Measurements from ENCODE around the gene SLC25A6.

The SLC25A6 gene

DNA sequence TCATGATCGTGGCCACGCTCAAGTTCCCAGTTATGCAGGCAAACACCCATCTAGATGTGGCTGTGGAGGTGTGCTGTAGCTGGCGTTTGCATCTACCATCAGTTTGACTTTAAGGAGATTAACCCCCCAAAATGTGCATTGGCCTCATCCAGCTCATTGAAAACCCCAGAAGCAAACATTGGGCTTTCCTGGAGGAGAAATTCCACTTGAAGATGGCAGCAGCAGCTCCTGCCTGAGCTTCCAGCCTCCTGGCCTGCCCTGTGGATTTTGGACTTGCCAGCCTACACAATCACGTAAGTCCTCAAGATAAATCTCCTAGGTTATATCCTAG is 30.2 kb upstream of the SLC25A6 start:
- Histone ChIP-seq H3K4me3 (ENCODE audit: low read depth, low read length) (no peak overlapping the region), H3K27ac (no peak overlapping the region), H3K36me3 (replicated peaks) (peaks cover 27% of the 10 kb centered on the region), H3K27me3 (replicated peaks) (no peaks in the 10 kb centered on the region)
- TF ChIP-seq, protein P1, sequence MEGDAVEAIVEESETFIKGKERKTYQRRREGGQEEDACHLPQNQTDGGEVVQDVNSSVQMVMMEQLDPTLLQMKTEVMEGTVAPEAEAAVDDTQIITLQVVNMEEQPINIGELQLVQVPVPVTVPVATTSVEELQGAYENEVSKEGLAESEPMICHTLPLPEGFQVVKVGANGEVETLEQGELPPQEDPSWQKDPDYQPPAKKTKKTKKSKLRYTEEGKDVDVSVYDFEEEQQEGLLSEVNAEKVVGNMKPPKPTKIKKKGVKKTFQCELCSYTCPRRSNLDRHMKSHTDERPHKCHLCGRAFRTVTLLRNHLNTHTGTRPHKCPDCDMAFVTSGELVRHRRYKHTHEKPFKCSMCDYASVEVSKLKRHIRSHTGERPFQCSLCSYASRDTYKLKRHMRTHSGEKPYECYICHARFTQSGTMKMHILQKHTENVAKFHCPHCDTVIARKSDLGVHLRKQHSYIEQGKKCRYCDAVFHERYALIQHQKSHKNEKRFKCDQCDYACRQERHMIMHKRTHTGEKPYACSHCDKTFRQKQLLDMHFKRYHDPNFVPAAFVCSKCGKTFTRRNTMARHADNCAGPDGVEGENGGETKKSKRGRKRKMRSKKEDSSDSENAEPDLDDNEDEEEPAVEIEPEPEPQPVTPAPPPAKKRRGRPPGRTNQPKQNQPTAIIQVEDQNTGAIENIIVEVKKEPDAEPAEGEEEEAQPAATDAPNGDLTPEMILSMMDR (IDR thresholded peaks at IDR 0.05; ENCODE audit: low read depth, low read length, missing control alignments): no peak
- no peak for DNase-seq
- in situ Hi-C loops (cut with HindIII; ENCODE audit: low pct_ligation_motif_present, low sequenced_read_pairs): no loop called here

DNA sequence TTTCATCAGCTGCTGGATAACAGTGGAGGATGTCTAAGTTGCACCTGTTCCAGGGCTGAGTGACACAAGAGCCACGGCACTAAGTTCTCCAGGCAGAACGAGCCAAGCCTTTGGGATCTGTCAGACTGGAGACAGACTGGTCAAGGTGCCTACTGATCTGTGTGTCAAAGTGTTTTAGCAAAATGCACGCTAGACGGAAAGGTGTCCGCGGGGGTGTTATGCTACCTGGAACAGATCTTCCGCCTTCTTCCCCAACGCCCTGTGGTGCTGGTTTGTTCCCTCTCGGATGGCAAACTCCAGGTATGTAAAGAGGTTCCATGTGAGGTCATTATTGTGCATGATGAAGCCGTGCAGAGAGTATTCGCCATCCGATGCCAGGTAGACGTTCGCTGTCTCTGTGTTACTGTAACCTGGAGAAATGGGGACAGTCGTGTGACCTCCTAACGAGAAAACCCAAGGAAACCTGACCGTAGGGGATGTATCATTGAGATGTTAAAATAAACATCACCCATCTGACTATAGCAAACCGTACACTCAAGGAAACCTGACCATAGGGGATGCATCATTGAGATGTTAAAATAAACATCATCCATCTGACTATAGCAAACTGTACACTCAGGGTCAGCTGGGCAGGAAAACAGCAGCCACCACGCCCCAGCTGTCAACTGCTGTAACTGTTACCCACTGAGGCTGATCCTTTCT is 29.7 kb upstream of the SLC25A6 start:
- in situ Hi-C loops (cut with HindIII; ENCODE audit: low pct_ligation_motif_present, low sequenced_read_pairs): no loop called here
- H3K36me3 ChIP-seq (replicated peaks): peaks cover 31% of the 10 kb centered on the region

DNA sequence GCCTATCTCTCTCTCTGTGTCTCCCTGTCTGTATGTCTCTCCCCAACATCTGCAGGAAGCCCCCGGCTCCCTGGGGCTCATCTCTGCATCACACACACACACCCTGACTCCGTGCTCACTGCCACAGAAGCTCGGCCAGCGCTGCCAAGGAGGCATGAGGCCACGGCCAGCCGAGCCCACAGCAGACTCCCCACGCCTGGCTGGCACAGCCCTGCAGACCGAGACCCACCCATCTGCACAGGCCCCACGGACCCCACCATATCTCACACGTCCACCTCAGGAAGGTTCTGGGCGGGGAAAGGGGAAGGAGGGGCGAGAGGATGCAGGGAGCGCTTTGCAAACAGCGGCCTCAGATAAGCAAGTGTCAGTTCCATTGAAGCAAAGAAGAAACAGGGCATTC is 28.5 kb upstream of the SLC25A6 start:
- Histone ChIP-seq H3K27me3 (replicated peaks) (no peaks in the 10 kb centered on the region), H3K36me3 (replicated peaks) (peaks cover 32% of the 10 kb centered on the region), H3K4me3 (ENCODE audit: low read depth, low read length) (no peak overlapping the region), H3K27ac (no peak overlapping the region)
- TF ChIP-seq, protein P1 (IDR thresholded peaks at IDR 0.05; ENCODE audit: low read depth, low read length, missing control alignments): no peak
- DNase-seq: no peak
- in situ Hi-C loops (cut with HindIII; ENCODE audit: low pct_ligation_motif_present, low sequenced_read_pairs): no loop called here

More for the DNA sequence above, 29.7 kb upstream of the SLC25A6 start:
- TF ChIP-seq, protein P1 (IDR thresholded peaks at IDR 0.05; ENCODE audit: low read depth, low read length, missing control alignments): no peak
- Histone ChIP-seq H3K27me3 (replicated peaks) (no peaks in the 10 kb centered on the region), H3K27ac (no peak overlapping the region), H3K4me3 (ENCODE audit: low read depth, low read length) (no peak overlapping the region)
- DNase-seq: no peak

DNA sequence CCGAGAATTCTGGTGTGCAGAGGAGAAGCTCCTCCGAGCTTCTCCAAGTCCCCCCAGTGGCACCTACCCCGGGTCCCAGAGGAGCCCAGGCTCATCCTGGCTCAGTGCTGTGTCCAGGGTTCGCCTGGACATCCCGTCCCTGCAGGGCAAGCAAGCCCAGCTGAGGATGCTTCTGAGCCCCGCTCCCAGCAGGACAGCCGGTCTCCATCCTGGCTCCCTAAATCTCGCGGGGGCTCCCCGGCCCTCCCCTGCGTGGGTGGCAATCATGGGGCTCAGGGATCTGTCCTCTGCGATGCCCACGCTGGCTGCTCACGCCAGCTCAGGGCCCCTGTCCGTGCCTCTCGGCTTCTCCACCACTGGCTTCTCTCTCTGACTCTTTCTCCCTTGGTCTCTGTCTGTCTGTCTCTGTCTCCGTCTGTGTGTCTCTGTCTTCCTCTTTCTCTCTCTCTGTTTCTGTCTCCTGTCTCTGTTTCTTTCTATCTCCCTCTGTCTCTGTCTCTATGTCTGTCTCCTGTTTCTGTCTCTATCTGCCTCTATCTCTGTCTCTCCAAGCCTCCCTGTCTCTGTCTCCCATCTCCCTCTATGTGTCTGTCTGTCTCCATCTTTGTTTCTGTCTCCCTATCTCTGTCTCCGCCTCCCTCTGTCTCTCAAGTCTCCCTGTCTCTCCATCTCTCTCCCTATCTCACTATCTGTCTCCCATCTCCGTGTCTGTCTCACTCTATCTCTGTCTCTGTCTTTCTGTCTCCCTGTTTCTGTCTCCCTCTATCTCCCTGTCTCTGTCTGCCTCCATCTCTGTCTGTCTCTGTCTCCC is 27.8 kb upstream of the SLC25A6 start:
- Histone ChIP-seq H3K27me3 (replicated peaks) (no peaks in the 10 kb centered on the region), H3K27ac (no peak overlapping the region), H3K36me3 (replicated peaks) (peaks cover 28% of the 10 kb centered on the region), H3K4me3 (ENCODE audit: low read depth, low read length) (no peak overlapping the region)
- DNase-seq: no peak
- TF ChIP-seq, protein P1 (IDR thresholded peaks at IDR 0.05; ENCODE audit: low read depth, low read length, missing control alignments): no peak
- in situ Hi-C loops (cut with HindIII; ENCODE audit: low pct_ligation_motif_present, low sequenced_read_pairs): no loop called here

DNA sequence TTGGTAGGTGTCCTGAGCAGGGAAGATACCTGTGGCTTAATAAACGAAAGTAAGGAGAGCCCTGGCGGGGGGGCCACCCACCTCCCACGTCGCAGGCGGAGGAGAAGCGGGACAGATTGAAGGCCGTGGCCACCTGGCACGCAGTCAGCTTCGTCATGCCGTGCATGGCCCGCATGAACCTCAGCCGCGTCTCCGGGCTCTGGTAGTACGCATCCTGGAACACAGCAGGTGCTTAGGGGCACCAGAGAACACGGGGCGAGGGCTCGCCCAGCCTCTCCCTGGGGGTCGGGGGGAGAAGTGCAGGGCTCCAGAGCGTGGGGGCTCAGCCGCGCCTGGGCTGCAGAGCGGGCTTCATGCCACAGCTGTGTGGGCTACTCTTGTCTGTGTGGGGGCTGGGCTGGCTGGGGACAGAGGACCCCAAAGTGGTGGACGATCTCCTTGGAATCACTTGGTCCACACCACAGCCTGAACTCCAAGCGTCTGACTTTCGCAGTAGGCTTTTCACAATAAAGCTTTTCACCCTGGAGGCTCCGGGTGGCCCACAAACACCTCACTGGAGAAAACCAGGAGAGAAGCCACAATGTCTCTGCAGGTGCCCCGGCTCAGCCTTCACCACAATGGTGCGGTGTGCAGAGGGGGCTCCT is 27.1 kb upstream of the SLC25A6 start:
- in situ Hi-C loops (cut with HindIII; ENCODE audit: low pct_ligation_motif_present, low sequenced_read_pairs): no loop called here
- DNase-seq: no peak
- TF ChIP-seq, protein P1 (IDR thresholded peaks at IDR 0.05; ENCODE audit: low read depth, low read length, missing control alignments): no peak
- Histone ChIP-seq H3K4me3 (ENCODE audit: low read depth, low read length) (no peak overlapping the region), H3K27ac (no peak overlapping the region), H3K36me3 (replicated peaks) (peaks cover 34% of the 10 kb centered on the region), H3K27me3 (replicated peaks) (no peaks in the 10 kb centered on the region)
